Esophagus mucosa (tissue), 1 donor: Measurements from ENCODE around the gene LY6G6C. TPM values are rescaled to one million over a fixed set of nuclear protein-coding genes. Genes with fewer than 3 reads are reported as not detected.

Source experiments
- ATAC-seq: fragments of 200-7000 bp; cut with Tn5 transposase; one replicate; pipeline ENCODE4 v1.9.1; 2020
- total RNA-seq: library from RNA; stranded (reverse); gene quantifications from one replicate; pipeline ENCODE4 v1.2.4, GENCODE V29; 2023
- donor health status: DM: yes; HTN: yes; CAD: no.

Gene LY6G6C
- total RNA-seq, 1 donor from 2014 or later: 10.8 TPM

DNA sequence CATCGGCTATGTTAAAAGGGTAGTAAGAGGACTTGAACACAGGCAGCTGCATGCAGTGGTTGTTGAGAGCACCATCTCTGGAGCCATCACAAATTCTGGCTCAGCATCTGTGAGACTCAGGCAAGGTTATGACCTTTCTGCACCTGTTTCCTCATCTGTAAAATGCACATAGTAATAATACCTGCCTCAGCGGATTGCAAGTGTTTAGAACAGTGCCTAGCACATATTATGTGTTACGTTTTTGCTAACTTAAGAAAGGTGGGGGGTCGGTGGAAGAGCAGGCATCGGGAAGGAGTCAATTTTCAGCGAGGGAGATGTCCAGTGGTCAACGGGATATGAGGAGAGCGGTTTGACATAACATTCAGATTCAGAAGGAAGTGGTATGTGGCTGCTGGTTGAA, 43.6 kb downstream of the LY6G6C start:
- no peak for ATAC-seq

GRCh38 chr6:31676904-31677303, 44.6 kb downstream of the LY6G6C start:
- ATAC-seq: no peak

- ATAC-seq: no peak
These were observed 45.1 kb downstream of the LY6G6C start for GRCh38 chr6:31676322-31676903.

DNA sequence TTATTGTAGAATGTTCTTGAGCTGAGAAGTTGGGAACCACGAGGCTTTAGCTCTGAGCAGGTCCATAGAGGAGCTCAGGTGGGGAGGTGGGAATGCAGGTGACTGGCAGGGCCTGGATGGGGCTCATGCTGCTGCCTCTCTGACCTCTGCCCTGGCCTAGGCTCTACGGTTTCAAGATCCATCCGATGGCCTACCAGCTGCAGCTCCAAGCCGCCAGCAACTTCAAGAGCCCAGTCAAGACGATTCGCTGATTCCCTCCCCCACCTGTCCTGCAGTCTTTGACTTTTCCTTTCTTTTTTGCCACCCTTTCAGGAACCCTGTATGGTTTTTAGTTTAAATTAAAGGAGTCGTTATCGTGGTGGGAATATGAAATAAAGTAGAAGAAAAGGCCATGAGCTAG, 51.9 kb downstream of the LY6G6C start, which contains the start of gene LY6G5B:
Gene LY6G5B (plus strand): TSS at position 301 of the 400 bp plus-strand sequence. CDS start 975 bp downstream, outside the sequence.
- ATAC-seq: no peak

Other genes starting within 250 kb of the LY6G6C start
- gene MICB, start 223.6 kb downstream of the LY6G6C start, total RNA-seq: 0.92 TPM
- not detected for gene MCCD1, start 192.8 kb downstream of the LY6G6C start, total RNA-seq
- 174 TPM for gene DDX39B, start 179.7 kb downstream of the LY6G6C start, total RNA-seq
- gene ATP6V1G2, start 175.1 kb downstream of the LY6G6C start, total RNA-seq: not detected
- 13.9 TPM for gene NFKBIL1, start 174.1 kb downstream of the LY6G6C start, total RNA-seq
- not detected for gene LTA, start 149.5 kb downstream of the LY6G6C start, total RNA-seq
- gene TNF, start 146.2 kb downstream of the LY6G6C start, total RNA-seq: 0.24 TPM
- 1.1 TPM for gene LTB, start 139.3 kb downstream of the LY6G6C start, total RNA-seq
- gene LST1, start 135.5 kb downstream of the LY6G6C start, total RNA-seq: 2.4 TPM
- gene NCR3, start 128.7 kb downstream of the LY6G6C start, total RNA-seq: 0.28 TPM
- gene AIF1, start 106.5 kb downstream of the LY6G6C start, total RNA-seq: 3.3 TPM
- 103 TPM for gene PRRC2A, start 101.0 kb downstream of the LY6G6C start, total RNA-seq
- 143 TPM for gene BAG6, start 69.1 kb downstream of the LY6G6C start, total RNA-seq
- 1.6 TPM for gene APOM, start 65.9 kb downstream of the LY6G6C start, total RNA-seq
- 18.1 TPM for gene C6orf47, start 61.0 kb downstream of the LY6G6C start, total RNA-seq
- 8.2 TPM for gene GPANK1, start 56.7 kb downstream of the LY6G6C start, total RNA-seq
- 108 TPM for gene CSNK2B, start 55.7 kb downstream of the LY6G6C start, total RNA-seq
- gene LY6G5B, start 51.8 kb downstream of the LY6G6C start, total RNA-seq: 2.6 TPM
- 0.72 TPM for gene LY6G5C, start 40.7 kb downstream of the LY6G6C start, total RNA-seq
- gene ABHD16A, start 18.4 kb downstream of the LY6G6C start, total RNA-seq: 28.3 TPM
- not detected for gene LY6G6F, start 14.9 kb downstream of the LY6G6C start, total RNA-seq
- gene LY6G6D, start 6.4 kb downstream of the LY6G6C start, total RNA-seq: not detected
- 1.1 TPM for gene MPIG6B, start 1.6 kb upstream of the LY6G6C start, total RNA-seq
- gene DDAH2, start 7.6 kb upstream of the LY6G6C start, total RNA-seq: 15.3 TPM
- gene CLIC1, start 14.8 kb upstream of the LY6G6C start, total RNA-seq: 372 TPM
- 12.0 TPM for gene MSH5, start 18.3 kb upstream of the LY6G6C start, total RNA-seq
- 0.64 TPM for gene SAPCD1, start 40.9 kb upstream of the LY6G6C start, total RNA-seq
- gene VWA7, start 55.6 kb upstream of the LY6G6C start, total RNA-seq: 1.6 TPM
- 79.8 TPM for gene VARS1, start 74.0 kb upstream of the LY6G6C start, total RNA-seq
- gene LSM2, start 85.2 kb upstream of the LY6G6C start, total RNA-seq: 45.0 TPM
- gene HSPA1L, start 93.5 kb upstream of the LY6G6C start, total RNA-seq: 0.44 TPM
- 56.6 TPM for gene HSPA1A, start 93.8 kb upstream of the LY6G6C start, total RNA-seq
- 92.9 TPM for gene HSPA1B, start 106.0 kb upstream of the LY6G6C start, total RNA-seq
- 17.9 TPM for gene NEU1, start 141.1 kb upstream of the LY6G6C start, total RNA-seq
- 2.9 TPM for gene SLC44A4, start 157.3 kb upstream of the LY6G6C start, total RNA-seq
- 28.2 TPM for gene EHMT2, start 176.0 kb upstream of the LY6G6C start, total RNA-seq
- gene ZBTB12, start 180.3 kb upstream of the LY6G6C start, total RNA-seq: 2.0 TPM
- 2.9 TPM for gene C2, start 206.0 kb upstream of the LY6G6C start, total RNA-seq
- 36.1 TPM for gene CFB, start 224.3 kb upstream of the LY6G6C start, total RNA-seq
- 57.7 TPM for gene NELFE, start 237.2 kb upstream of the LY6G6C start, total RNA-seq
- 31.3 TPM for gene SKIC2, start 237.4 kb upstream of the LY6G6C start, total RNA-seq